ENCODE results near the gene GAB3. TPM values are rescaled to one million over a fixed set of nuclear protein-coding genes. Genes with fewer than 3 reads are reported as not detected.

GAB3 gene
- total and polyA plus RNA-seq, 2 donors (not counting 3 experiments of a cell fraction or from before 2014, with no cell fraction given) = 6.0 to 6.2 TPM

GRCh38 chrX:154711264-154711663 is 39.6 kb downstream of the GAB3 start:
- ChIA-PET CTCF (interaction anchor here (2.7 kb wide), 1 partner anchor 37 kb away, joined by 29 read pairs; no protein-coding TSS in a partner anchor), POLR2A (no interaction called here)
- H2AFZ ChIP-seq (ENCODE audit: low read depth, low read length) = no peak overlapping the region
- no peaks in the 10 kb centered on the region for H3K9me3 ChIP-seq (replicated peaks; ENCODE audit: control insufficient read depth, insufficient read depth, low read length)
- TF ChIP-seq MAX (IDR thresholded peaks at IDR 0.05; ENCODE audit: insufficient read depth, insufficient read length) = no peak
- no peak for TF ChIP-seq CTCF (IDR thresholded peaks at IDR 0.05; ENCODE audit: extremely low read depth in 1 of 2, insufficient read depth in 1 of 2, low read depth in 1 of 2, low read length in 2 of 2)
- TF ChIP-seq EZH2 (IDR thresholded peaks at IDR 0.05; ENCODE audit: borderline replicate concordance, low read depth, low read length, severe bottlenecking) = no peak
- TF ChIP-seq POLR2AphosphoS5 (IDR thresholded peaks at IDR 0.05; ENCODE audit: insufficient read depth, low read depth, low read length) = no peak
- TF ChIP-seq MYC (IDR thresholded peaks at IDR 0.05; ENCODE audit: low read depth, low read length) = no peak
- peaks cover 13% of the 10 kb centered on the region for H3K4me1 ChIP-seq (ENCODE audit: control insufficient read depth, extremely low read depth, insufficient read depth, low read length)
- intact Hi-C loops (cut with micrococcal nuclease) (no loop called here), dilution Hi-C loops (cut with MboI; ENCODE audit: extremely low pct_ligation_motif_present, low sequenced_read_pairs) (no loop called here)
- no peaks in the 10 kb centered on the region for H3K9me1 ChIP-seq (replicated peaks; ENCODE audit: control insufficient read depth, extremely low read depth, insufficient read depth, low read length)
- FAIRE-seq (no peak), DNase-seq (ENCODE audit: low read depth, low spot score) (no peak)
- H3K27me3 ChIP-seq (ENCODE audit: control insufficient read depth in 2 of 2, insufficient read depth in 2 of 2, low read length in 2 of 2) = no peaks in the 10 kb centered on the region
- H3K4me2 ChIP-seq (ENCODE audit: insufficient read depth, low read length) = no peak overlapping the region
- H3K79me2 ChIP-seq (ENCODE audit: control insufficient read depth, insufficient read depth, low read length) = no peaks in the 10 kb centered on the region
- H3K27ac ChIP-seq (ENCODE audit: insufficient read depth, low read depth, low read length) = no peak overlapping the region
- H3K9ac ChIP-seq (replicated peaks; ENCODE audit: extremely low read depth, insufficient read depth, low read length) = no peak overlapping the region
- no TSS peak for BruUV-seq (replicated peaks)
- H3K4me3 ChIP-seq (replicated peaks in 1 of 3; ENCODE audit: insufficient read depth in 1 of 3, low read depth in 1 of 3, low read length in 3 of 3) = no peak overlapping the region
- H4K20me1 ChIP-seq (replicated peaks; ENCODE audit: control insufficient read depth, extremely low read depth, insufficient read depth, low read length) = no peaks in the 10 kb centered on the region
- peaks cover 0 to 3% of the 10 kb centered on the region in 2 experiments for H3K36me3 ChIP-seq (ENCODE audit: control insufficient read depth in 2 of 2, extremely low read depth in 1 of 2, insufficient read depth in 2 of 2, low read length in 2 of 2)

- no peak for DNase-seq (ENCODE audit: low read depth, low spot score)
- no peak for TF ChIP-seq POLR2A (IDR thresholded peaks at IDR 0.05; ENCODE audit: low read depth, low read length)
- TF ChIP-seq CTCF (IDR thresholded peaks at IDR 0.05; ENCODE audit: extremely low read depth in 1 of 2, insufficient read depth in 1 of 2, low read depth in 1 of 2, low read length in 2 of 2) = no peak
- no peak for TF ChIP-seq POLR2AphosphoS5 (IDR thresholded peaks at IDR 0.05; ENCODE audit: insufficient read depth, low read depth, low read length)
- no peak for TF ChIP-seq GATA2 (IDR thresholded peaks at IDR 0.05; ENCODE audit: insufficient read depth, insufficient read length, low read depth, low read length)
- TF ChIP-seq FOS (IDR thresholded peaks at IDR 0.05; ENCODE audit: borderline replicate concordance, insufficient read depth, low read length) = no peak
- no peak for TF ChIP-seq MAX (IDR thresholded peaks at IDR 0.05; ENCODE audit: insufficient read depth, insufficient read length)
- no peak for TF ChIP-seq MYC (IDR thresholded peaks at IDR 0.05; ENCODE audit: low read depth, low read length)
- no peak for TF ChIP-seq JUN (IDR thresholded peaks at IDR 0.05; ENCODE audit: borderline replicate concordance, insufficient read depth, insufficient read length, low read depth)
- TF ChIP-seq EZH2 (IDR thresholded peaks at IDR 0.05; ENCODE audit: borderline replicate concordance, low read depth, low read length, severe bottlenecking) = no peak
- intact Hi-C loops (cut with micrococcal nuclease) = no loop called here
- FAIRE-seq = peak; percentile 8
- no TSS peak for BruUV-seq (replicated peaks)
- H2AFZ ChIP-seq (ENCODE audit: low read depth, low read length) = no peak overlapping the region
- H3K9ac ChIP-seq (replicated peaks; ENCODE audit: extremely low read depth, insufficient read depth, low read length) = no peak overlapping the region
- dilution Hi-C loops (cut with MboI; ENCODE audit: extremely low pct_ligation_motif_present, low sequenced_read_pairs) = no loop called here
- H3K79me2 ChIP-seq (ENCODE audit: control insufficient read depth, insufficient read depth, low read length) = no peaks in the 10 kb centered on the region
- no peak overlapping the region for H3K27ac ChIP-seq (ENCODE audit: insufficient read depth, low read depth, low read length)
- no peaks in the 10 kb centered on the region for H3K9me1 ChIP-seq (replicated peaks; ENCODE audit: control insufficient read depth, extremely low read depth, insufficient read depth, low read length)
- CTCF ChIA-PET = no interaction called here
- no peaks in the 10 kb centered on the region for H3K27me3 ChIP-seq (ENCODE audit: control insufficient read depth in 2 of 2, insufficient read depth in 2 of 2, low read length in 2 of 2)
- POLR2A ChIA-PET = no interaction called here
- H3K36me3 ChIP-seq (ENCODE audit: control insufficient read depth in 2 of 2, extremely low read depth in 1 of 2, insufficient read depth in 2 of 2, low read length in 2 of 2) = no peaks in the 10 kb centered on the region
- H4K20me1 ChIP-seq (replicated peaks; ENCODE audit: control insufficient read depth, extremely low read depth, insufficient read depth, low read length) = no peaks in the 10 kb centered on the region
- H3K9me3 ChIP-seq (replicated peaks; ENCODE audit: control insufficient read depth, insufficient read depth, low read length) = no peaks in the 10 kb centered on the region
- H3K4me2 ChIP-seq (ENCODE audit: insufficient read depth, low read length) = no peak overlapping the region
- H3K4me3 ChIP-seq (replicated peaks in 1 of 3; ENCODE audit: insufficient read depth in 1 of 3, low read depth in 1 of 3, low read length in 3 of 3) = no peak overlapping the region
- peaks cover 13% of the 10 kb centered on the region for H3K4me1 ChIP-seq (ENCODE audit: control insufficient read depth, extremely low read depth, insufficient read depth, low read length)
These were observed 40.6 kb downstream of the GAB3 start for GRCh38 chrX:154710309-154710708.
